IMR-90 (cell line): ENCODE data around the gene AAGAB.

ENCODE experiments used
- BHLHE40 ChIP-seq: fragments of 150-350 bp; IDR thresholded peaks from 2 replicates; pipeline ENCODE4 v1.6.1; 2016; ENCODE audit warnings: mild to moderate bottlenecking, low read depth, low read length
- CEBPB ChIP-seq: IDR thresholded peaks from 2 replicates; pipeline ENCODE4 v1.6.1; 2012; ENCODE audit warnings: low read depth, low read length, improper control_type of control experiment
- CTCF ChIP-seq: conservative IDR thresholded peaks from 2 replicates; pipeline ENCODE4 v1.5.1; 2012; ENCODE audit warnings: mild to moderate bottlenecking, low read depth, low read length, improper control_type of control experiment
- POLR2A ChIP-seq: IDR thresholded peaks from 2 replicates; pipeline ENCODE4 v1.6.1; 2012; ENCODE audit warnings: mild to moderate bottlenecking, low read depth, low read length
- RAD21 ChIP-seq: IDR thresholded peaks from 2 replicates; pipeline ENCODE4 v1.6.1; 2012; ENCODE audit warnings: low read length, improper control_type of control experiment
- RFX5 ChIP-seq: IDR thresholded peaks from 2 replicates; pipeline ENCODE4 v1.8.0; 2012; ENCODE audit warnings: low read depth, mild to moderate bottlenecking, low read length, moderate library complexity

- TF ChIP-seq CTCF, result no peak
- TF ChIP-seq CEBPB, result no peak
- TF ChIP-seq POLR2A, result no peak
- no peak for TF ChIP-seq RAD21
- no peak for TF ChIP-seq BHLHE40
- no peak for TF ChIP-seq RFX5
Observed at GRCh38 chr15:67267440-67267839, 13.0 kb upstream of the AAGAB start.
